ENCODE measurements around the gene PPP1R13L.

Gene PPP1R13L

GRCh38 chr19:45385392-45386221, 19.3 kb downstream of the PPP1R13L start:
- Histone ChIP-seq H3F3A (ENCODE audit: insufficient read depth, low read length) (no peaks in the 10 kb centered on the region), H3K4me3 (ENCODE audit: low read depth, low read length, poor library complexity, severe bottlenecking) (no peak overlapping the region), H3K79me2 (ENCODE audit: insufficient read depth, low read length) (no peaks in the 10 kb centered on the region), H2AFZ (ENCODE audit: low read length) (no peak overlapping the region), H3K9me3 (ENCODE audit: low read length) (no peaks in the 10 kb centered on the region), H4K20me1 (ENCODE audit: insufficient read depth, low read length) (no peaks in the 10 kb centered on the region), H3K36me3 (ENCODE audit: insufficient read depth, low read length) (no peaks in the 10 kb centered on the region), H3K27me3 (ENCODE audit: insufficient read depth, low read length) (no peaks in the 10 kb centered on the region), H3K4me2 (ENCODE audit: low read length) (no peak overlapping the region), H3K4me1 (ENCODE audit: insufficient read depth, low read length, severe bottlenecking) (peaks cover 4% of the 10 kb centered on the region), H3K27ac (ENCODE audit: low read depth, low read length, poor library complexity, severe bottlenecking) (no peak overlapping the region), H3K9ac (ENCODE audit: low read length) (no peak overlapping the region), H3K9me2 (ENCODE audit: low read depth, low read length) (no peaks in the 10 kb centered on the region)
- TF ChIP-seq CTCF (IDR thresholded peaks at IDR 0.05; ENCODE audit: low read length) (no peak), EZH2 (IDR thresholded peaks at IDR 0.05; ENCODE audit: borderline replicate concordance, low read length) (no peak)

- Histone ChIP-seq H3K9ac (ENCODE audit: low read length) (no peak overlapping the region), H3K36me3 (ENCODE audit: insufficient read depth, low read length) (no peaks in the 10 kb centered on the region), H3F3A (ENCODE audit: insufficient read depth, low read length) (no peaks in the 10 kb centered on the region), H3K27ac (ENCODE audit: low read depth, low read length, poor library complexity, severe bottlenecking) (no peak overlapping the region), H3K79me2 (ENCODE audit: insufficient read depth, low read length) (no peaks in the 10 kb centered on the region), H3K4me3 (ENCODE audit: low read depth, low read length, poor library complexity, severe bottlenecking) (no peak overlapping the region), H3K9me2 (ENCODE audit: low read depth, low read length) (no peaks in the 10 kb centered on the region), H3K27me3 (ENCODE audit: insufficient read depth, low read length) (no peaks in the 10 kb centered on the region), H3K9me3 (ENCODE audit: low read length) (no peaks in the 10 kb centered on the region), H2AFZ (ENCODE audit: low read length) (no peak overlapping the region), H3K4me2 (ENCODE audit: low read length) (no peak overlapping the region), H3K4me1 (ENCODE audit: insufficient read depth, low read length, severe bottlenecking) (peaks cover 3% of the 10 kb centered on the region), H4K20me1 (ENCODE audit: insufficient read depth, low read length) (no peaks in the 10 kb centered on the region)
- TF ChIP-seq CTCF (IDR thresholded peaks at IDR 0.05; ENCODE audit: low read length) (no peak), EZH2 (IDR thresholded peaks at IDR 0.05; ENCODE audit: borderline replicate concordance, low read length) (no peak)
Observed at GRCh38 chr19:45382426-45382825, 22.4 kb downstream of the PPP1R13L start.

GRCh38 chr19:45380107-45380506, 24.8 kb downstream of the PPP1R13L start:
- H3K9ac ChIP-seq (ENCODE audit: low read length): no peak overlapping the region
- no peak overlapping the region for H2AFZ ChIP-seq (ENCODE audit: low read length)
- H4K20me1 ChIP-seq (ENCODE audit: insufficient read depth, low read length): no peaks in the 10 kb centered on the region
- no peak overlapping the region for H3K27ac ChIP-seq (ENCODE audit: low read depth, low read length, poor library complexity, severe bottlenecking)
- H3K4me1 ChIP-seq (ENCODE audit: insufficient read depth, low read length, severe bottlenecking): no peaks in the 10 kb centered on the region
- H3K79me2 ChIP-seq (ENCODE audit: insufficient read depth, low read length): no peaks in the 10 kb centered on the region
- H3K27me3 ChIP-seq (ENCODE audit: insufficient read depth, low read length): no peaks in the 10 kb centered on the region
- no peaks in the 10 kb centered on the region for H3F3A ChIP-seq (ENCODE audit: insufficient read depth, low read length)
- no peak overlapping the region for H3K4me3 ChIP-seq (ENCODE audit: low read depth, low read length, poor library complexity, severe bottlenecking)
- no peaks in the 10 kb centered on the region for H3K9me3 ChIP-seq (ENCODE audit: low read length)
- no peaks in the 10 kb centered on the region for H3K9me2 ChIP-seq (ENCODE audit: low read depth, low read length)
- TF ChIP-seq EZH2 (IDR thresholded peaks at IDR 0.05; ENCODE audit: borderline replicate concordance, low read length) (no peak), CTCF (IDR thresholded peaks at IDR 0.05; ENCODE audit: low read length) (no peak)
- H3K36me3 ChIP-seq (ENCODE audit: insufficient read depth, low read length): no peaks in the 10 kb centered on the region
- H3K4me2 ChIP-seq (ENCODE audit: low read length): no peak overlapping the region
